VCaP (cell line): ENCODE measurements around the gene TMEM248.

Source experiments
- H3K27ac ChIP-seq: fragments of 450-650 bp; 2 replicates; pipeline ENCODE4 v1.5.1; 2017
- TF ChIP-seq, protein P1 (sequence below): fragments of 450-650 bp; conservative IDR thresholded peaks from 2 replicates; pipeline ENCODE4 v1.5.1; 2017; ENCODE audit warnings: mild to moderate bottlenecking, moderate library complexity

The TMEM248 gene

DNA sequence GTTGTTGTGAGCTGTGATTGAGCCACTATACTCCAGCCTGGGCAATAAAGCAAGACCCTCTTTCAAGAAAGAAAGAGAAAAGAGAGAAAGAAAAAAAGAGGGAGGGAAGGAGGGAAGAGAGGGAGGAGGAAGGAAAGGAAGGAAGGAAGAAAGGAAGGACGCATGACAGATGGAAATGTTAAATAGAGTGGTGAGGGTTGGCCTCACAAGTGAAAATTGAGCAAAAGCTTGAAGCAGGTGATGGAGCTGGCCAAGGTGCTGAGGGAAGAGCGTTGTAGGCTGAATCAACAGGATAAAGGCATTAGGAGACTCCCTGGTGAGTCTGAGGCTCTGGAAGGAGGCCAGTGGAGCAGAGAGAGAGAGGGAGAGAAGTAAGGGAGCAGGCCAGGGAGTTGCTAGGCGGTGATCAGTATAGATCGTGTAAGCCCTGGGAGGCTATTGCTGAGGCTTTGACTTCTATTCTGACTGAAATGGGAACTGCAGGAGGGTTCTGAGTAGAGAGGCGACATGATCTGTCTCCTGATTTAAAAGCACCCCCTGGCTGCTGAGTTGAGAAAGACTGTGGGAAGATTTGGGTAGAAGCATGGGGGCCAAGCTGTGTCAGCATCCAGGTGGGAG, 26.5 kb upstream of the TMEM248 start:
- no peak overlapping the region for H3K27ac ChIP-seq
- TF ChIP-seq, protein P1, sequence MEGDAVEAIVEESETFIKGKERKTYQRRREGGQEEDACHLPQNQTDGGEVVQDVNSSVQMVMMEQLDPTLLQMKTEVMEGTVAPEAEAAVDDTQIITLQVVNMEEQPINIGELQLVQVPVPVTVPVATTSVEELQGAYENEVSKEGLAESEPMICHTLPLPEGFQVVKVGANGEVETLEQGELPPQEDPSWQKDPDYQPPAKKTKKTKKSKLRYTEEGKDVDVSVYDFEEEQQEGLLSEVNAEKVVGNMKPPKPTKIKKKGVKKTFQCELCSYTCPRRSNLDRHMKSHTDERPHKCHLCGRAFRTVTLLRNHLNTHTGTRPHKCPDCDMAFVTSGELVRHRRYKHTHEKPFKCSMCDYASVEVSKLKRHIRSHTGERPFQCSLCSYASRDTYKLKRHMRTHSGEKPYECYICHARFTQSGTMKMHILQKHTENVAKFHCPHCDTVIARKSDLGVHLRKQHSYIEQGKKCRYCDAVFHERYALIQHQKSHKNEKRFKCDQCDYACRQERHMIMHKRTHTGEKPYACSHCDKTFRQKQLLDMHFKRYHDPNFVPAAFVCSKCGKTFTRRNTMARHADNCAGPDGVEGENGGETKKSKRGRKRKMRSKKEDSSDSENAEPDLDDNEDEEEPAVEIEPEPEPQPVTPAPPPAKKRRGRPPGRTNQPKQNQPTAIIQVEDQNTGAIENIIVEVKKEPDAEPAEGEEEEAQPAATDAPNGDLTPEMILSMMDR: peak; percentile 46; the same call in 1 of the 2 replicates

DNA sequence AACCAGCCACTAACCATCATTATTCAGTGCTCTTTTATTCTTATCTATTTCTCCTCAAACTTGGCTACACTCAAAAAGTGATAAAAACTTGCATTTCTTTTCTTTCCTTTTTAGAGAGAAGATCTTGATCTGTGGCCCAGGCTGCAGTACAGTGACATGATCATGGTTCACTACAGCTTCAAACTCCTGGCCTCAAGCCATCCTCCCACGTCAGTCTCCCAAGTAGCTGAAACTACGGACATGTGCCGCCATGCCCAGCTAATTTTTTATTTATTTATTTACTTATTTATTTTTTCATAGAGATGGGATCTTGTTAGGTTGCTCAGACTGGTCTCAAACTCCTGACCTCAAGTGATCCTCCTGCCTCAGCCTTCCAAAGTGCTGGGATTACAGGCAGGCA, 24.6 kb upstream of the TMEM248 start:
- H3K27ac ChIP-seq: no peak overlapping the region
- TF ChIP-seq, protein P1: no peak

DNA sequence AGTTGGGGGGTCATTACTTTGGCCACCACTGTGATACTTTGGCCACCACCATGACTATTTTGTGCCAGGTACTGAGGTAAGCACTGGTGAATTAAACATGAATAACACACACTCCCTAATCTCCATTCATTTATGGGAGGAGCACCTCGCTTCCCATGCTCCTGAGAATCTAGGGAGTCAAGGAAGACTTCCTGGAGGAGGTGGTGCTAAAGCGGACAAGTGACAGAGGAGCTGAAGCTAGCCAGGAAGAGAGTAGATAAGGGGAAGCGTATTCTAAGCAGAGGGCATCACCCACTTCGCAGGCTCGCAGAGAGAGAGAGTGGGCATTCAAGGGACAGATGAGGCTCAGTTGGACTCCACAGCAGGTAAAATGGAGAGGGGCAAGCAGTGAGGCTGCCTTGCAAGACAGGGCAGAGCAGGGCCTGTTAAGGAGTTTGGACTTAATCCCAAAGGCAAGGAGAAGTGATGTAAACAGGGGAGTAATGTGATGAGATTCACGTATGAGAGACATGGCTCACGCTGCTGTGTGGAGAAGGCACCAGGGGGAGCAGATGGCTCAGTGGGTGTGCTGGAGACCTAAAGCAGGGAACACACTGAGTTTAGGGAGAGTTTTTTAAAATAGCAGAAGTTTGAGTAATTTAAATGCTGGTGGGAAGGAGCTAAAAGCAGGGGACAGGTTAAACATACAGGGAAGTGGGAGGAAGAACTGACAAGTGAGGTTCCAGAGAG, 21.3 kb upstream of the TMEM248 start:
- no peak overlapping the region for H3K27ac ChIP-seq
- TF ChIP-seq, protein P1: no peak

DNA sequence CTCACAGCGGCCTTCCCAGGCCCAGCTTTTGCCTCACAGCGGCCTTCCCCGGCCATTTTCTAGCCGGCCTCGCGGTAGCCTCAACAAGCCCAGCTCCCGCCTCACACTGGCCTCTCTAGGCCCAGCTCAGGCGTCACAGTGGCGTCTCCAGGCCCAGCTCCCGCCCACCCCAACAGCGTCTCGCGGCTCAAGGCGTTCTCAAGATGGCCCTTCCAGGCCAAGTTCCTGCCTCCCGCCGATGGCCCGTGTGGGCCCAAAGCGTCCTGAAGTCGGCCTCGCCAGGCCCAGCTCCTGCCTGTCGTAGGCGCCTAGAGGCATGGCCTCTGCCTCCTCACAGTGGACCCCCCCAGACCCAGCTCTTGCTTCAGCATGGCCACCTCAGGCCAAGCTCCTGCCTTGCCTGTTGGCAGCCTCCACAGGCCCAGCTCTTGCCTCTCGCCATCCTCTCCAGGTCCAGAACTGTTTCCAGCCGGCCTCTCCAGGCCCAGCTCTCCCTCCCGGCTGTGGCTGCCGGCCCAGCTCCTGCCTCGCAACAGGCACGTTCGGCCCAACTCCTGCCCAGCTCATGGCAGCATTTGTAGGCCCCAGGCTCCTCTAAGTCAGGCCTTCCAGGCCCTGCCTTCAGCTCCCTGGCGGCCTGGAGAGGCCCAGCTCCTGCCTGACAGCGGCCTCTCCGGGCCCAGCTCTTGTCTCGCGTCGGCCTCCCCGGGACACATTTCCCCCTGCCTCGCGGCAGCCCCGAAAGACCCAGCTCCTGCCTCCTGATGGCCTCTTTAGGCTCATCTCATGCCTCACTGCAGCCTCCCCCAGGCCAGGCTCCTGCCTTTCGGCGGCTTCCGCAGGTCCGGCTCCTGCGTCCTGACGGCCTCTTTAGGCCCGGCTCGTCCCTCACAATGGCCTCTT, 18.8 kb upstream of the TMEM248 start:
- H3K27ac ChIP-seq: no peak overlapping the region
- TF ChIP-seq, protein P1: no peak

DNA sequence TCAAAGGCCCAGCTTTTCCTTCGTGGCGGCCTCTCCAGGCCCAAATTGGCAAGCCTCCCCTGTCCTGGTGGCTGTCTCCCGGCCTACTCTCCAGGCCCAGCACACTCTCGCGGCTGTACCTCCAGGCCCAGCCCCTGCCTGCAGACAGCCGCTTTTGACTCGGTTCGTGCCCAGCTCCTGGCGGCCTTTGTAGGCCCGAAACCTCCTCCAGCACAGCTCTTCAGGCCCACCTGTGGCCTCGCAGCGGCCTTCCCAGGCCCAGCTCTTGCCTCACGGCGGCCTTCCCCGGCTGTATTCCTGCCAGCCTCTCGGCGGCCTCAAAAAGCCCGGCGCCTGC, 18.2 kb upstream of the TMEM248 start:
- TF ChIP-seq, protein P1: no peak
- no peak overlapping the region for H3K27ac ChIP-seq

DNA sequence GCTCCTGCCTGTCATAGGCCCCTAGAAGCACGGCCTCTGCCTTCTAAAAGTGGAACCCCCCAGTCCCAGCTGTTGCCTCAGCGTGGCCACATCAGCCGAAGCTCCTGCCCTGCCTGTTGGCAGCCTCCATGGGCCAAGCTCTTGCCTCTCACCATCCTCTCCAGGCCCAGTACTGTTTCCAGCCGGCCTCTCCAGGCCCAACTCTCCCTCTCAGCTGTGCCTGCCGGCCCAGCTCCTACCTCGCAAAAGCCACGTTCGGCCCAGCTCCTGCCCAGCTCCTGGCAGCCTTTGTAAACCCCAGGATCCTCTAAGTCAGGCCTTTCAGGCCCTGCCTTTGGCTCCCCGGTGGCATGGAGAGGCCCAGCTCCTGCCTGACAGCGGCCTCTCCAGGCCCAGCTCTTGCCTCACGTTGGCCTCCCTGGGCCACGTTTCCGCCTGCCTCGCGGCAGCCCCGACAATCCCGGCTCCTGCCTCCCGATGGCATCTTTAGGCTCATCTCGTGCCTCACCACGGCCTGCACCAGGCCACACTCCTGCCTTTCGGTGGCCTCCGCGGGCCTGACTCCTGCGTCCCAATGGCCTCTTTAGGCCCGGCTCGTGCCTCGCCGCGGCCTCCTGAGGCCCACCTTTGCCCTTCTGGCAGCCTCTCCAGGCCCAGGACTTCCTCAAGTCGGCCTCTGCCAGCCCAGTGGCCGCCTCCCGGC, 17.5 kb upstream of the TMEM248 start:
- H3K27ac ChIP-seq: no peak overlapping the region
- TF ChIP-seq, protein P1: no peak

DNA sequence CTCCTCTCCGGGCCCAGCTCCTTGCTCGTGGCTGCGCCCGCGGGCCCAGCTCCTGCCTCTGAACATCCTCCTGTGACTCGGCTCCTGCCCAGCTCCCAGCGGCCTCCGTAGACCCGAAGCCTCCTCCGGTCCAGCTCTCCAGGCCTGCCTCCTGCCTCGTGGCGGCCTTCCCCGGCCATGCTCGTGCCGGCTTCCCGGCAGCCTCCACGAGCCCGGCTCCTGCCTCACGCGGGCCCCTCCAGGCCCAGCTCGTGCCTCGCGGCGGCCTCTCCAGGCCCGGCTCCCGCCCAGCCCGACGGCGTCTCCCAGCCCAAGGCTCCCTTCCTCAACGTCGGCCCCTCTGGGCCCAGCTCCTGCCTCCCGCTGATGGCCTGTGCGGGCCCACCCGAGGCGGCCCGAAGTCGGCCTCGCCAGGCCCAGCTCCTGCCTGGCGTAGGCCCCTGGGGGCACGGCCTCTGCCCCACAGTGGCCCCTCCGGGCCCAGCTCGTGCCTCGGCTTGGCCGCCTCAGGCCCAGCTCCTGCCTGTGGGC, 16.9 kb upstream of the TMEM248 start:
- no peak overlapping the region for H3K27ac ChIP-seq
- TF ChIP-seq, protein P1: no peak
